AG08396 (cell line): ENCODE data around the gene ITGB6.
"Not testable (repeated sequence)": the region's sequence is repeated elsewhere in the genome, so short reads cannot be mapped to it uniquely, and the experiment has no call there.

Experiments
- DNase-seq: peaks from one replicate; pipeline ENCODE4 v3.0.0; 2012; ENCODE audit warnings: low spot score, mixed read lengths

ITGB6 gene

DNA sequence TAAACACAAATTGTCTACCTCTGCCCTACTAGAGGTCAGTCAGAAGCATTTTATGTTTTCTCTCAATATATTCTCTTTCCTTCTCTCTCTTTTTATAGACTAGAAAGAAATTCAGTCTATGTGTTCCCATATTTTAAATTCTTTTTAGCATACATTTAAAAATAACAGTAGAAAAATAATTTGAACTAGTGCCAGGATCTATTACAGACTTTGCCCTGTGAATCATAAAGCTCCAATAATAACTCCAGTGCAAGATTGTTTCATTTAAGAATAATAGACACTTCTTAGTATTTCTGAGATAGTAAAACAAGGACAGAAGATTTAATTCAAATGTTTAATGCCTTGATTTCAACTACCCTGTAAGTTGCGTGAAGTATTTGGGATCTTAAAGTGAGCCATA, 60.1 kb downstream of the ITGB6 start:
- DNase-seq: no peak

GRCh38 chr2:160139350-160139749, 60.7 kb downstream of the ITGB6 start:
- DNase-seq: no peak

GRCh38 chr2:160138406-160138805, 61.7 kb downstream of the ITGB6 start:
- no peak for DNase-seq

GRCh38 chr2:160137464-160137863, 62.6 kb downstream of the ITGB6 start:
- DNase-seq: no peak

DNA sequence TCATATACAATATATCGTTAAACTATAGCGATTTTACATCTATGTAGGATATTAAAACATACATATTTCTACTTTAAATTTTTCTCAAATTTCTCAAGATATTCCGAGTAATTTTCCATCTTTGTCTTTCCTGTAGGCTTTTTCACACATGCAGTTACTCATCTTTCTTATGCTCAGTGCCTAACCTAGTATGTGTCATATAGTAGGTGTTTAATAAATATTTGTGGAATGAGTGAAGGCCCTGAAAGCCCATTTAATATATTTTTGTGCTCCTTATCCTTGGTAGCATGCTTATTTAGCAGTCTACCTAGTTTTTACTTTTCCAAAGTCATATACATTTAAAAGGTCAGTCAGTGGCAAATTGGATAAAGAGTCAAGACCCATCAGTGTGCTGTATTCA, 67.3 kb downstream of the ITGB6 start:
- DNase-seq: no peak

- DNase-seq: no peak
Observed at GRCh38 chr2:160126756-160127155, 73.3 kb downstream of the ITGB6 start.

DNA sequence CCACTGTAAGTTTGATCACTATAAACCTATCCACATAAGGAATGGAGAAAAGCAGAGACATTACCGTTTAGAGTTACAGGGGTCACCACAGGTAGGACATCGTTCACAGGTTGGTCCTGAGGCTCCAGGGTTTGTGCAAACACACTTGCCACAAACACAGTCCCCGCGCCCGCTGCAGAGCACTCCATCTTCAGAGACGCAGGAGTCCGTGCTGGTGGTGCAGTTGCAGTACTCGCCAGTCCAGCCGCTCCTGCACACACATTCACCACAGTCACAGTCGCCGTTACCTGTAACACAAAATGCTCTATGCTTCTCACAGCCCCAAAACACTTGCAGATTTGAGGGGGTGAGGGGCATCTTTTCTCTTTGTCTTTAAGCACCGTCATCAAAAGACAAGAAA, 73.8 kb downstream of the ITGB6 start:
- no peak for DNase-seq

DNA sequence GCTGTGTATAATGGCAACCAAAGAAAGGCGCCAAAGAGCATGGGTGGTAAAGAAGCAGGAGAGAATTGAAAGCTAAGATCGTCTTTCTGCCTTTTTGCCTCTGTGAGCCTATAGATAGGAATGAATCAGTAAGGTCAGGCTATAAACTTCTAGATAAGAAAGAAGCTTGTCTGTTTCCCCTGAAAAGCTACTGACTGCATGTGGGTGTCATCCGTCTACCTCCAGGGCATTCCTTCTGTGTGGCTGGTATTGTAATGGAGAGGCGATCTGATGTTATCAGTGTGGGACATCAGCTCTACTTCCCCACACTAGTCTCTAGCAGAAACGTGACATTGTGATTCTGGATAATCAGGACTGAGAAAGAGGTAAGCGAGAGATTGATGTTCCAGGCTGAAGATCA, 74.2 kb downstream of the ITGB6 start:
- DNase-seq: no peak

GRCh38 chr2:160125366-160125765, 74.7 kb downstream of the ITGB6 start:
- DNase-seq: no peak

DNA sequence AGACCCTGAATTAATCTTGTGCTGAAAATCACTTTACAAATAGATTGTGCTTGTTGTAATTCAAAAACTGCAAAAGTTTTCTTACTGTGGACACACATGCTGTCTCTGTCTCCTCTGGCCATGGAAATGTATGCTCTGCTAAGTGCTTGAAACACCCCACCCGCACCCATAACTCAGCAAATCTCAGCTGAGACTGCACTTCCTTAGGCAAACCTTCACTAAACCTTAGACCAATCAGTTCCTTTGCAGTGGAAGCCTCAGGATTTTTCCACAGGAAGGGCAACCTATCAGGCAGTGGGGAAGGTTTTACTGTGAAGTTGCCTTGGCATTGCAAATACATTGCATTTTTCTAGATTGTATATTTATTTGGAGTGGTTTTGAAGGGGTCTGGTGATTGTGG, 75.5 kb downstream of the ITGB6 start:
- no peak for DNase-seq

DNA sequence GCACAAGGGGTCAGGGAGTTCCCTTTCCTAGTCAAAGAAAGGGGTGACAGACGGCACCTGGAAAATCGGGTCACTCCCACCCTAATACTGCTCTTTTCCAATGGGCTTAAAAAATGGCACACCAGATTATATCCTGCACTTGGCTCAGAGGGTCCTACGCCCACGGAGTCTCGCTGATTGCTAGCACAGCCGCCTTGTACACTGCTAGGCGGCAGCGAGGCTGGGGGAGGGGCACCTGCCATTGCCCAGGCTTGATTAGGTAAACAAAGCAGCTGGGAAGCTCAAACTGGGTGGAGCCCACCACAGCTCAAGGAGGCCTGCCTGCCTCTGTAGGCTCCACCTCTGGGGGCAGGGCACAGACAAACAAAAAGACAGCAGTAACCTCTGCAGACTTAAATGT, 85.4 kb downstream of the ITGB6 start:
- DNase-seq: not testable (repeated sequence)

GRCh38 chr2:160114020-160114419, 86.1 kb downstream of the ITGB6 start:
- DNase-seq: no peak

GRCh38 chr2:160111951-160112798, 87.9 kb downstream of the ITGB6 start:
- DNase-seq: no peak

DNA sequence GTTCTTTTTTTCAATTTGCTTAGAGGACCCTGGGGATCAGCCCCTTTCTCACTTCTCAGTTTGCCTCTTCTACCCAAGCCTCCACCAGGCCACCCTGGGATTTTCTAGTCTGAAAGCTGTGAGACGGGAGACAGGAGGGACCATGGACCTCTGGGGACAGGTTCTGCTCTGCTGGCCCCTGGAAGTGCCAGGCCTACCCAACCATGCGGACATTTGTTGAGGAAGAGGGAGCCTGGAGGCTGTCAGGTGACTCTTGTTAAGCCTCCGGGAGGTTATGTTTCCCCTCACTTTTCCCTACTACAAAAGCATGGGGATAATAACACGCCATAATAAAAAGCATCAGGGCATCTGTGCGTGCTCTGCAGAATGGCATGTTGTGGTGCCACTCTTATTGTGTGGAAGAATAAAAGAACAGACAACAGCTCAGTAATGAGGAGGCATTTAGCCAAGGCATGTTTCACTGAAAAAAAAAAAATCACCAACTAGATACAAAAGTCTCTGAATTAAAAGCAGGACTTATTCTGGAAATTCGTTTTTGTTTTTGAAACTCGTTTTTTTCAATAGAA, 89.3 kb downstream of the ITGB6 start:
- DNase-seq: no peak

DNA sequence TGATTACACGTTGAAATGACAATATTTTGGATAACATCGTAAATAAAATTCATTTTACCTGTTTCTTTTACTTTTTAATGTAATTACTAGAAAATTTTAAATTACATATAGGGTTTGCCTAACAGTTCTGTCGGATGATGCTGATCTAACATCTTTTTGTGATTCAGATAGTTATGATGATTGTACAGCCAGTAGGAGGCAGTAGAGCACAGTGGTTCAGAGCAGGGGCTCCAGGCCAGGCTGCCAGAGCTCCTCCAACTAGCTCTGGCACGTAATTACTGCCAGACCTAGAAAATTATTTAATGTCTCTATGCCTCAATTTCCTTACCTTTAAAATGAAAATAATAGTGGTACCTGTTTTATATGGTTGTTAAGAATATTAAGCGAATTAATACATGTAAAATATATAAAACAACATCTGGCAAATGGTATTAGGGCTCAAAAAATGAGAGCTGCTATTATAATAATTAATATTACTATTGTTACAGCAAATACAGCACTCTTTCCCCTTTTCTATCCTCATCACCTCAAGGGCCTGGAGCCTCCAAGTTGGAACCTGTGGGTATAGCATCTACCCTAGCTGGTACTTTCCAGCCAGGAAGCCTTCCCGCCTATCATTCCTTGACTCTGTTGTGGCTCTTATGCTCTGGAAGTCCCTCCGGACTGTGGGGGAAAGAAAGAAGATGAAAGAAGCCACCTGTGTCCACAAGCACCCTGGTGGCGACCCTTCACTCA, 90.0 kb downstream of the ITGB6 start:
- peak; percentile 79 for DNase-seq

DNA sequence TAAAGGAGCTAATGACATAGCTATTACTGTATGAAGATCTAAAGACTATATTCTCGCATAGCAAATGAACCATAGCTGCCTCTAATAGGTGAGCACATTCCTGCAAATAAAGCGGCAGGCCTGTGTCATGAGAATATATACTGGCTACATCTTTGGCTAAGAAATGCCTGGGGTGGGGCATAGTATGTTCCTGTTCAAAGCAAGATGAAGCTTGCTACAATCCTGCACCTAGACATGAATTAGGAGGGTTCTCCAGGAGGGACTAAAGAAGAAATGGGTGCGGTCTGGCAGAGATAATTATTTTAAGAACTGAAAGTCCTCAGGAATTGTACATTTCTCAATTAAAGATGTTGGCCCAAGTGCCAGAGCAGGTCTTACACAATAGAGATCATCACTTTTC, 90.8 kb downstream of the ITGB6 start:
- no peak for DNase-seq

GRCh38 chr2:160108646-160109045, 91.4 kb downstream of the ITGB6 start:
- no peak for DNase-seq

DNA sequence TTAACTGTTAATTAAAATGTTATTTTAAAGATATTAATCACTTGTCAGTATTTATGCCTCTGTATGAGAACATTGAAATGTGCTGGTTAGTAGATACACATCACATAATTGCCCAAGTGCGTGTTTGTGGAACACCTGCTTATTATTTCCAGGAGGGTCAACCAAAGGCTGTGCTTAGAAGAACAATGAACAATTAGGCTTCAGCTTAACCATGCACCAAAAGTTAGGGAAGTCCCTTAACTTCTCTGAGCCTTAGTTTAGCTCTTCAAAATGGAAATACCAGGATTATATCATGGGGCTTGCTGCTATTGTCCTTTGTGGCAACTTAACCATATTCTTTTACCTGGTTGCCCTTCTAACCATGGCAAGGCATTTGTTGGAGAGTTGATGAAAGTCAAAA, 94.7 kb downstream of the ITGB6 start:
- no peak for DNase-seq

DNA sequence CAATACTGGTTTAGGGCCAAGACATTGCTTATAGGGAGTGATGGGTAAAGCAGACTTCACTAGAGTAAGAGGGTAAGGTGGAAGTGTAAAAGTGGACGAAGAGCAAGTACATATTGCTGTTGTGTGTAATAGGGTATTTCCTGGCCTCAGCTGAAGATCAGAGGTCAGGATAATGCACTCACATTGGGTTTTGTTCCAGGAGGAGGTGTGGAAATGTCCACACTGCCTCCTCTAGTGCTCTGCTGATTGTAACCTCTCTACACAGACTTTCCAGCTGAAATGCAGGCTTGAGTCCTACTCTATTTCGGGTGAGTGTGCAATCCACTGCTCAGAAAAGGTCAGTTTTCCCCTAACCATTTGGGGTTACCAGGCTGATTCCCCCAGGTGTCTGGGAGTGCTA, 96.0 kb downstream of the ITGB6 start:
- DNase-seq: no peak

- no peak for DNase-seq
Observed at GRCh38 chr2:160097326-160097725, 102.7 kb downstream of the ITGB6 start.

- no peak for DNase-seq
Observed at GRCh38 chr2:160096409-160096808, 103.7 kb downstream of the ITGB6 start.

- no peak for DNase-seq
Observed at GRCh38 chr2:160092445-160092844, 107.6 kb downstream of the ITGB6 start.

DNA sequence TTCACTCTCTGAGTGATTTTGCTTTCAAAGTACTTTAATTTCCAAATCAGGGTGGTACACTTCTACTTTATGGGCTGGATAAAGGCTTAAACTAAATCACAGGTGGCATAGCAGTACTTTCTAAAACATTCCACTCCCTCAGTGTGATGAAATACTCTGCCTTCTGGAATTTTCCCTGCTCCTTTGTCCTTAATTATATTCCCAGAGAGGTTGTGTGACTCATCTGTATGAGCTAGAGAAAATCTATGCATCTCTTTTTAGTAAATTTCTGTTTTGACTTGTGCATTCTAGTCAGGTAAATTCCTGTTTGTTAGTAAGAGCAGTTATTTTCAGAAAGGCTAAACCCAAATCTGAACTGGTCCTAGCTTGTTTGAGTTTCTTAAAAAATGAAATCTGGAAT, 108.7 kb downstream of the ITGB6 start:
- DNase-seq: no peak
